SIG-M5 (cell line): ENCODE measurements around the gene DHX30.
"Not testable (repeated sequence)": the region's sequence is repeated elsewhere in the genome, so short reads cannot be mapped to it uniquely, and the experiment has no call there.

Source experiments
- DNase-seq: peaks from one replicate; lab custom pipeline; 2025; lab: John Stamatoyannopoulos, UW

DHX30 gene

DNA sequence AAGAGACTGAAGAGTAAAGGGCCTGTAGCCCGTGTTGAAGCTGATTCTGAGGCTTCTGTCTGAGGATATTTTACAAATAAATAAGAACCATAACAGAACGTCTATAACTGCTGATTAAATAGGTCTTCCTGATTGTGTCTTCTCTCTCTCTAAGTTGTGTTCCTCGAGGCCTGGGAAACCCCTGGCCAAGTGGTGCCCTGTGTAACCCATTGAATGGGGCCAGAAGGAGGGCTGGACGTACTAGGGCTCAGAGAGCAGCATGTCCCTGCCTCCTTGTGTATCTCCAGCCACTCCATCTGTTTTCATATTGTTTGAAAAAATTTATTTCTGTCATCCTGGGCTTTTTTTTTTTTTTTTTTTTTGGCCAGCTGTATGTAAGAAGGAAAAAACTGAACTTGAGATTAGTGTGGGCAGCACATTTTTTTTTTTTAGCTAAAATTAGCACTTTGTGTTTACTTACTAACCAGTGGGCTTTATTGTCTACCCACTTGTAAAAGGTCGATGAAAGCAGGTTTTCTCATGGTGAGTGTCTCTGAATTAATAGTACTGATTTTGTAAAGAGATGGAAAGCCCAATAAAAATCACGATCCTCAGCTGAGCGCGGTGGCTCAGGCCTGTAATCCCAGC is 10.7 kb downstream of the DHX30 start:
- no peak for DNase-seq

GRCh38 chr3:47817609-47818008 is 14.7 kb downstream of the DHX30 start:
- no peak for DNase-seq

DNA sequence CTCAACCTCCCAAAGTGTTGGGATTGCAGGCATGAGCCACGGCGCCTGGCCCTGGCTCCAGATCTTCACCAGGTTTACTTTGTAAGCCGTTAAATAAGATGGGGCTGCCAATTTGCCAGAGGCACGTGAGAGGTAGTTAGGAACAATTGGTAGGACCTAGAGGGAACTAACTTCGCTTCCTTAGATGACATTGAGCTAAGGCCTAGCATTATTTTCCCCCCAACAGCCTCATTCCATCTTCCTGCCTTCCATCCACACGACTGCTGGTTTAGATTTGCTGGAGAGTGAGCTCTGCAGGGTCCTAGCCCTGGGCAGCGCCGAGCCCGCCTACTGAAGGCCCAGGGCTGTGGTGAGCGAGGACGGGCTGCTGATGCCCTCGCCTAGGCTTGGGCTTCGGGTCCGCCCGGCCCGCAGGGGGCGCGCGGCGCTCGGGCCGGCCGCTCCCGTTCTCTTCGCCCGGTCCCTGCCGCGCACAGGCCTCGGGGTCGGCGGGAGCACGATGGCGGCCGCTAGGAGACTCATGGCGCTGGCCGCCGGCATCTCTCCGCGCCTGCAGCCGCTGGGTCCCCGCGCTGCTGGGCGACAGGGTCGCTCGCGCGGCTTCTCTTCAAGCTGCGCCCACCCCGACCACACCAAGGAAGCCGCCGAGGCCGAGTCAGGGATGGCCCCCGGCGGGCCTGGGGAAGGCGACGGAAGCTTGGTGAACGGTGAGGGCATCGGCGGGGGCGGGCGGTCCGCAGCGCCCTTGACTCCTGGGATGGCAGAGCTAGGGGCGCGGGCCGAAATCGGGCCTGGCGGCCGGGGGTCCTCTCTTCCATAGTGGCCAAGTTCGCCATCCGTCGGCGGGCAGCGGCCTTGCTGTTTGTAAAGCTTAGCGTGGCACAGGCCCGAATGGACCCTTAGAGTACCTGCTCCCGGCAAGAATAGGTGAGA is 21.9 kb downstream of the DHX30 start:
- DNase-seq, result no peak

DNA sequence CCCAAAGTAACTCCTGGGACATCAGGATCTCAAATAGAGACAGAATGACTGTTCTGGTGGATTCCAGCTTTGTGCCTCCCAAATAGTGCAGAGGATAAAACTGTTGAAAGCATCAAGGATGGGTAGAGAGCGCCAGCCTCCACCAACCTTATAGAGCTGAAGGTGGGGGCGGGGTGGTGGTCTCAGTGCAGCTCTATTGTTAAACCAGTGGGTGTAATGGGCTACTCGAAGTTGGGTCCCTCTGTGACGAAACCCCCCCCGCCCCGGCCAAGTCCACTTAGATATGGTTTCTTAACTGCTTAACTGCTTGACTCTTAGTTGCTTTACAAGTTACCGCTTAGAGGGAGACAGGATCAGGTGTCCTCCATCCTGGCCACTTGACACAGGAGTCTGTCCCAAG is 22.7 kb downstream of the DHX30 start:
- no peak for DNase-seq

GRCh38 chr3:47829482-47829881 is 26.5 kb downstream of the DHX30 start:
- DNase-seq, result not testable (repeated sequence)

DNA sequence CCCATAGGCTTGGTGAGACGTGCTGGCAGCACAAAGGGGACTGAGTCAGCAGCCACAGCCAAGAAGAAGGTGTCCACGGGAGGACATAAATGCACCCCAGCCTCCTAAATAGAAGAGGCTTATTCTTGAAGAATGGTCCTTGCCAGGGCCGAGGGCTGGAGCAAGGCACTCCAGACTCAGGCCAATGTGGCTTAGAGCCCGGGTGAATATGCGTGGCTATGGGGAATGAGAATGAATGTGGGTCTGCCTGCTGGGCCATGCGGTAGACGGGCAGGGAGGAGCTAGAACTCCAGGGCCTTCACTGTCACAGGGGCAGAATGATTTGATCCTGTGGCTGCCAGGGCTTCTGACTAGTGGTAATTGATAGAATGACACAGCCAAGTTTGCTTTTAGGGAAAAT is 34.0 kb downstream of the DHX30 start:
- DNase-seq, result no peak

GRCh38 chr3:47838503-47838902 is 35.6 kb downstream of the DHX30 start:
- no peak for DNase-seq

DNA sequence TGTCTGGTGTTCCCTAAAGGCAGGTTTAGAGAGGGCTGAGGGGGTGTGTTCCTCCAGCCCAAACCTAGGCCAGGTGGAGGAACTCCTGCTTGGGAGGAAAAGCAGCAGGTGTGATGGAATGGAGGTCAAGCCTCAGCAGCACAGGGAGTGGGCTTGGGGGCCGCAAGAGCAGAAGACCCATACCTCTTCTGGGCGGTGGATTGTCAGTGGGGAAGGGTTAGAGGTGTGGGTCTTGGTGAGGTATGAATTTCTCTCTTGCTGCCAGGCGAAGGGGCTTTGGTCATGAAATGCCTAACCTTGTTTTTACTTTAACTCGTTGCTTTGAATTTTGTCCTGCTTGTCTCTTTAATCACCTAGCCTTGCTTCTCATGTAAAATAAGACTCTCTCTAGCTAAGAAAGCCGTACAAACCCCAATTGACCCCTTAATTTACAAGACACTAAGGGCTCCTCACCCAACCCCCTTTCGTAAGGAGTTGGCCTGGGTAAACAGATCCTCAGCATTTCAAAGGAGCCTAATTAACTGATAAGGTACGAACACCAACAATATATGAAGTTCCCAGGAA is 38.9 kb downstream of the DHX30 start:
- no peak for DNase-seq

DNA sequence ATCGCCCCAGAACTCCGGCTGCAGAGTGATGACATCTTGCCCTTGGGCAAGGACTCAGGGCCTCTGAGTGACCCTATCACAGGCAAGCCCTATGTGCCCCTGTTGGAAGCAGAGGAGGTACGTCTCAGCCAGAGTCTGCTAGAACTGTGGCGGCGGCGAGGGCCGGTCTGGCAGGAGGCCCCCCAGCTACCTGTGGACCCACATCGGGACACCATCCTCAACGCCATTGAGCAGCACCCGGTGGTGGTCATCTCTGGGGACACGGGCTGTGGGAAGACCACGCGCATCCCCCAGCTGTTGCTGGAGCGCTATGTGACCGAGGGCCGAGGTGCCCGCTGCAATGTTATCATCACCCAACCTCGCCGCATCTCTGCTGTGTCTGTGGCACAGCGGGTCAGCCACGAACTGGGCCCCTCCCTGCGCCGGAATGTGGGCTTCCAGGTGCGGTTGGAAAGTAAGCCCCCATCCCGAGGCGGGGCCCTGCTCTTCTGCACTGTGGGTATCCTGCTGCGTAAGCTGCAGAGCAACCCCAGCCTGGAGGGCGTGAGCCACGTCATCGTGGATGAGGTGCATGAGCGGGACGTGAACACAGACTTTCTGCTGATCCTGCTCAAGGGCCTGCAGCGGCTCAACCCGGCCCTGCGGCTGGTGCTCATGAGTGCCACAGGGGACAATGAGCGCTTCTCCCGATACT is 43.4 kb downstream of the DHX30 start:
- DNase-seq, result no peak

GRCh38 chr3:47846880-47847248 is 43.9 kb downstream of the DHX30 start:
- DNase-seq, result no peak

DNA sequence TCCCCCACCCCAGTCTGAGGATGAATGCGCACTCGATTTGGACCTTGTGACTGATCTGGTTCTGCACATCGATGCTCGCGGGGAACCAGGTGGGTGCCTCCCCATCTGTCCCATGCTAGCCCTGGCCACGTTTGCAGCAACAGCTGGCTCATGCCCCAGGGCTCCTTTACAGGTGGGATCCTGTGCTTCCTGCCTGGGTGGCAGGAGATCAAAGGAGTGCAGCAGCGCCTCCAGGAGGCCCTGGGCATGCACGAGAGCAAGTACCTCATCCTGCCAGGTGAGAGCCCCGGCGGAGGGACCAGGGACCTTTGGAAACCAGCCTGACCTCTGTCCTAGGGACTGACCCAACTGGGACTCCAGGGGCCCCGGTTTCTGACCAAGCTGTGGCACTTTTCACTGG is 44.3 kb downstream of the DHX30 start:
- DNase-seq, result no peak

GRCh38 chr3:47847801-47848518 is 45.0 kb downstream of the DHX30 start:
- no peak for DNase-seq

DNA sequence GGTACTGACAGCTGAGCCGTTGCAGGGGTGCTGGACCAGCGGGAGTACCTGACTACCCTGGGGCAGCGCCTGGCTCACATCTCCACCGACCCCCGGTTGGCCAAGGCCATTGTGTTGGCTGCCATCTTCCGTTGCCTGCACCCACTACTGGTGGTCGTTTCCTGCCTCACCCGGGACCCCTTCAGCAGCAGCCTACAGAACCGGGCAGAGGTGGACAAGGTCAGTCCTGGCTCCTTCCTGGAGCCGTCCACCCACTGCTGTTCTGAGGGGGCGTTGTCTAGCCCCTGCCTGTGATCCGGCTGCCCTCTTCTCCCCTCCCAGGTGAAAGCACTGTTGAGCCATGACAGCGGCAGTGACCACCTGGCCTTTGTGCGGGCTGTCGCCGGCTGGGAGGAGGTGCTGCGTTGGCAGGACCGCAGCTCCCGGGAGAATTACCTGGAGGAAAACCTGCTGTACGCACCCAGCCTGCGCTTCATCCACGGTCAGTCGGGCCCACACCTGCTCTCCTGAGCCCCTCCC is 45.7 kb downstream of the DHX30 start:
- DNase-seq, result no peak

DNA sequence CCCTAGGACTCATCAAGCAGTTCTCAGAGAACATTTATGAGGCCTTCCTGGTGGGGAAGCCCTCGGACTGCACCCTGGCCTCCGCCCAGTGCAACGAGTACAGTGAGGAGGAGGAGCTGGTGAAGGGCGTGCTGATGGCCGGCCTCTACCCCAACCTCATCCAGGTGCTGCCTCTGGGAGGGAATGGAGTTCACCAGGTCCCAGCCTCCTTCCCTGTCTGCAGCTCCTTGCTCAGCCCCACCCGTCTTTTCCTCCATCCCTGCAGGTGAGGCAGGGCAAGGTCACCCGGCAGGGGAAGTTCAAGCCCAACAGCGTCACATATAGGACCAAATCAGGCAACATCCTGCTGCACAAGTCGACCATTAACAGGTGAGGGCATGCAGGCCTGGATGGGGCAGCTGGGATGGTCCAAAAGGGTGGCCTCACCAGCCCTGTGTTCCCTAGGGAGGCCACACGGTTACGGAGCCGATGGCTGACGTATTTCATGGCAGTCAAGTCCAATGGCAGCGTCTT is 46.3 kb downstream of the DHX30 start:
- DNase-seq, result no peak

- DNase-seq, result no peak
These were observed 47.0 kb downstream of the DHX30 start for GRCh38 chr3:47849699-47850563.

GRCh38 chr3:47850564-47851410 is 47.8 kb downstream of the DHX30 start:
- no peak for DNase-seq

GRCh38 chr3:47851888-47852603 is 49.1 kb downstream of the DHX30 start:
- DNase-seq, result no peak

- DNase-seq, result no peak
These were observed 50.0 kb downstream of the DHX30 start for GRCh38 chr3:47852604-47853602.
